ENCODE measurements around the gene PGP. TPM values are rescaled to one million over a fixed set of nuclear protein-coding genes. Genes with fewer than 3 reads are reported as not detected.

The PGP gene
- total RNA-seq, 1 donor = 20.3 TPM

DNA sequence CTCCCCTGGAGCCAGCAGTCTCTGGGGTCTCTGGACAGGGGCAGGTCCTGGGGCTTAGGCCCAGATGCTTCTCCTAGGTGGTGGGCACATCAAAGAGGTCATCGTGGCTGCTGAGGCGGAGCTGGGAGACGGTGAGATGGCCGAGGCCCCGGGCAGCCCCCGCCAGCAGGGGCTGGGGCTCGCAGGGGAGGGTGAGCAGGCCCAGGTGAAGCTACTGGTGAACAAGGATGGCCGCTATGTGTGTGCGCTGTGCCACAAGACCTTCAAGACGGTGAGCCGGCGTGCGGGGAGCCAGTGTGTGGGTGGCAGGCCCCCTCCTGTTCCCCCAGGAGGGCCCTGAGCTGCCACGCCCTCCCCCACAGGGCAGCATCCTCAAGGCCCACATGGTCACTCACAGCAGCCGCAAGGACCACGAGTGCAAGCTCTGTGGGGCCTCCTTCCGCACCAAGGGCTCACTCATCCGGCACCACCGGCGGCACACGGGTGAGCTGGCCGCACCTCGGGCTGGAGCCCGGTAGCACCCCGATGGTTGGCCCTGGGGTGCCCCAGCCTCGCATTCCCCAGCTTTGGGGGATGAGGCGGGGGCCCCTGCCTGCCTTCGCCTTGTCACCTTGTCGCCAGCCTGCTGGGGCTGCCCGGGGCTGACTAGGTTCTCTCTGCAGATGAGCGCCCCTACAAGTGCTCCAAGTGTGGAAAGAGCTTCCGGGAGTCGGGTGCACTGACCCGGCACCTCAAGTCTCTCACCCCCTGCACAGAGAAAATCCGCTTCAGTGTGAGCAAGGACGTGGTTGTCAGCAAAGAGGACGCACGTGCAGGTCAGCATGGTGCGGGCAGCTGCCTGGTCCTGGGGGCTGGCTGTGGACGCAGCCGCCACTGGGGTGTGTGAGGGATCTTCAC, 17.7 kb upstream of the PGP start:
- no peak for TF ChIP-seq CTCF (IDR thresholded peaks at IDR 0.05; ENCODE audit: insufficient read depth, low read depth, low read length)
- no peak for DNase-seq (ENCODE audit: low read depth)
- no peak overlapping the region for H3K4me3 ChIP-seq (ENCODE audit: low read depth, low read length)

DNA sequence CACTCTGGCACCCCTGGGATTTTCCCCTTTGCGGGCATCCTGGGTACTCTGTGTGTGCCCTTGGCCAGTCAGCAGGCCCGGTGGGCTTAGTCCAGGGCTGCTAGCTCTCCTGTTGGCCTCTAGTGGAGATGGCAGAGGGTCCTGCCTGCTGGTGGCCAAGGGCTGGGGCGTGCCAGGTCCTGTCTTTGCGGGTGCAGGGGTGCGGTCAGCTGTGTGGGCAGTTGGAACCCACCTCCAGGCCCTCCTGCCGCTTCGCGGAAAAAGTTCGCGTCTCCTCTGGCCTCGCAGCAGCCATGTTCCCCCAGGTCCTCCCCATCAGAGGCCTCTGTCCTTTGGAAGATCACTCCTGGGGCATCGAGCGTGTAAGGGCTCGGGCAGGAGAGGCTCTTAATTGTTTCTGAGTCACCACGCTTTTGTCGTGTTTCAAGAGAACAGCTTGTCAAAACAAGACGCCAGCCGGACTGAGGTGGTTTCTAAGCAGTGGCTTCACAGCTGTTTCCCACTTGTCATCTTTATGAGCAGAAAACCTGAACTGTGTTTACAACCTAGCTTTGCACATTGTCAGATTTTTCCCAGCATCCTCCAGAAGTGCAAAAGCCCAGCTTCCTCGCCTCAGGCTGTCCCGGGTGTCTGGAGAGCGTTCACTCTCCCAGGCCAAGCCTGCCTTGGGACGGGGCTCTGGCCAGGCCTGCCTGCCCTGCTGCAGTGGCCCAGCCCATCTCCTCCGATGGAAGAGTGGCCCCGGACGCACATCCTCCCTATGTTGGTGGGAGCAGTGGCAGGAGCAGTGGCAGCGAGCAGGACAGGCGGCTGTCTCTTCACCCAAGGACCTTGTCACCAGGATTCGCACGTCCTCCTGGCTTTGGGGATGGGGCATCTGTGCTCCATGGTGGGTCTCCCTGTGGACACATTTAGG, 16.6 kb upstream of the PGP start:
- no peak for TF ChIP-seq CTCF (IDR thresholded peaks at IDR 0.05; ENCODE audit: insufficient read depth, low read depth, low read length)
- H3K4me3 ChIP-seq (ENCODE audit: low read depth, low read length) = no peak overlapping the region
- peak; percentile 94 for DNase-seq (ENCODE audit: low read depth)

- no peak for TF ChIP-seq CTCF (IDR thresholded peaks at IDR 0.05; ENCODE audit: insufficient read depth, low read depth, low read length)
- H3K4me3 ChIP-seq (ENCODE audit: low read depth, low read length) = no peak overlapping the region
- no peak for DNase-seq (ENCODE audit: low read depth)
Observed at GRCh38 chr16:2230376-2230775, 15.7 kb upstream of the PGP start.

- H3K4me3 ChIP-seq (ENCODE audit: low read depth, low read length) = no peak overlapping the region
- no peak for TF ChIP-seq CTCF (IDR thresholded peaks at IDR 0.05; ENCODE audit: insufficient read depth, low read depth, low read length)
- peak; percentile 17 for DNase-seq (ENCODE audit: low read depth)
Observed at GRCh38 chr16:2229632-2230250, 15.1 kb upstream of the PGP start.

- TF ChIP-seq CTCF (IDR thresholded peaks at IDR 0.05; ENCODE audit: insufficient read depth, low read depth, low read length) = no peak
- DNase-seq (ENCODE audit: low read depth) = no peak
- no peak overlapping the region for H3K4me3 ChIP-seq (ENCODE audit: low read depth, low read length)
Observed at GRCh38 chr16:2229091-2229490, 14.5 kb upstream of the PGP start.

- TF ChIP-seq CTCF (IDR thresholded peaks at IDR 0.05; ENCODE audit: insufficient read depth, low read depth, low read length) = no peak
- no peak for DNase-seq (ENCODE audit: low read depth)
- no peak overlapping the region for H3K4me3 ChIP-seq (ENCODE audit: low read depth, low read length)
Observed at GRCh38 chr16:2228161-2228824, 13.7 kb upstream of the PGP start.

Data from fibroblast of villous mesenchyme (primary cell).